H9 (cell line): ENCODE data around the gene ICOSLG. TPM values are rescaled to one million over a fixed set of nuclear protein-coding genes. Genes with fewer than 3 reads are reported as not detected.

Experiments used
- DNase-seq: peaks from one replicate; pipeline ENCODE4 v3.0.0-alpha.2; 2017
- H2AFZ ChIP-seq: one replicate; pipeline ENCODE4 v1.6.1; 2013; ENCODE audit warnings: mild to moderate bottlenecking, low read length, control low read depth, moderate library complexity
- H2AK5ac ChIP-seq: 2 replicates; pipeline ENCODE4 v1.6.1; 2013; ENCODE audit warnings: low read length, control low read depth, mixed read lengths; ENCODE audit not compliant: insufficient read length
- H2BK120ac ChIP-seq: one replicate; pipeline ENCODE4 v1.6.1; 2013; ENCODE audit warnings: low read depth, mild to moderate bottlenecking, low read length, control low read depth, inconsistent platforms; ENCODE audit not compliant: poor library complexity, severe bottlenecking
- H2BK12ac ChIP-seq: 2 replicates; pipeline ENCODE4 v1.6.1; 2013; ENCODE audit warnings: low read length, control low read depth, mixed read lengths, low read depth; ENCODE audit not compliant: insufficient read length
- H2BK15ac ChIP-seq: 2 replicates; pipeline ENCODE4 v1.6.1; 2013; ENCODE audit warnings: low read depth, low read length, control low read depth
- H2BK20ac ChIP-seq: one replicate; pipeline ENCODE4 v1.6.1; 2013; ENCODE audit warnings: low read depth, mild to moderate bottlenecking, low read length, control low read depth, inconsistent platforms; ENCODE audit not compliant: poor library complexity, severe bottlenecking
- H2BK5ac ChIP-seq: 2 replicates; pipeline ENCODE4 v1.6.1; 2013; ENCODE audit warnings: low read length, control low read depth, mixed read lengths; ENCODE audit not compliant: insufficient read length
- H3K14ac ChIP-seq: 2 replicates; pipeline ENCODE4 v1.6.1; 2013; ENCODE audit warnings: low read length, control low read depth; ENCODE audit not compliant: insufficient read depth
- H3K18ac ChIP-seq: 2 replicates; pipeline ENCODE4 v1.6.1; 2013; ENCODE audit warnings: low read depth, mild to moderate bottlenecking, mixed read lengths, low read length, control low read depth; ENCODE audit not compliant: insufficient read length
- H3K23ac ChIP-seq: 2 replicates; pipeline ENCODE4 v1.6.1; 2013; ENCODE audit warnings: low read length, control low read depth, mixed read lengths, low read depth; ENCODE audit not compliant: insufficient read length
- H3K23me2 ChIP-seq: 2 replicates; pipeline ENCODE4 v1.6.1; 2013; ENCODE audit warnings: low read depth, mild to moderate bottlenecking, mixed read lengths, low read length, control low read depth; ENCODE audit not compliant: insufficient read length, poor library complexity, severe bottlenecking
- H3K27ac ChIP-seq: 2 replicates; pipeline ENCODE4 v1.5.1; 2013; ENCODE audit warnings: low read length, control low read depth, mixed read lengths, low read depth; ENCODE audit not compliant: insufficient read length
- H3K27me3 ChIP-seq: 2 replicates; pipeline ENCODE4 v1.6.1; 2013; ENCODE audit warnings: low read length, control low read depth, inconsistent platforms; ENCODE audit not compliant: insufficient read depth
- H3K4ac ChIP-seq: 2 replicates; pipeline ENCODE4 v1.6.1; 2013; ENCODE audit warnings: low read depth, mild to moderate bottlenecking, control low read depth, inconsistent platforms, low read length, moderate library complexity
- H3K4me1 ChIP-seq: 2 replicates; pipeline ENCODE4 v1.6.1; 2013; ENCODE audit warnings: low read length, control low read depth, inconsistent platforms; ENCODE audit not compliant: insufficient read depth
- H3K4me2 ChIP-seq: 2 replicates; pipeline ENCODE4 v1.6.1; 2013; ENCODE audit warnings: low read length, control low read depth, mixed read lengths; ENCODE audit not compliant: insufficient read length, insufficient read depth
- H3K56ac ChIP-seq: 2 replicates; pipeline ENCODE4 v1.6.1; 2013; ENCODE audit warnings: low read depth, mild to moderate bottlenecking, mixed read lengths, low read length, control low read depth; ENCODE audit not compliant: insufficient read length
- H3K79me1 ChIP-seq: 2 replicates; pipeline ENCODE4 v1.6.1; 2013; ENCODE audit warnings: low read depth, mild to moderate bottlenecking, moderate library complexity, low read length, control low read depth, inconsistent platforms; ENCODE audit not compliant: insufficient read depth, poor library complexity, severe bottlenecking
- H3K79me2 ChIP-seq: 2 replicates; pipeline ENCODE4 v1.6.1; 2013; ENCODE audit warnings: low read length, control low read depth, inconsistent platforms; ENCODE audit not compliant: insufficient read depth
- H3K9ac ChIP-seq: 2 replicates; pipeline ENCODE4 v1.6.1; 2013; ENCODE audit warnings: low read length, control low read depth, mixed read lengths; ENCODE audit not compliant: insufficient read length; ENCODE audit errors: extremely low read depth
- H3K9me3 ChIP-seq: one replicate; pipeline ENCODE4 v1.6.1; 2013; ENCODE audit warnings: low read depth, low read length, inconsistent platforms; ENCODE audit not compliant: control insufficient read depth
- H3T11ph ChIP-seq: one replicate; pipeline ENCODE4 v1.6.1; 2013; ENCODE audit warnings: mild to moderate bottlenecking, low read length, control low read depth, inconsistent platforms
- H4K20me1 ChIP-seq: one replicate; pipeline ENCODE4 v1.6.1; 2013; ENCODE audit not compliant: control insufficient read depth, insufficient read length, insufficient read depth
- H4K5ac ChIP-seq: 2 replicates; pipeline ENCODE4 v1.6.1; 2013; ENCODE audit warnings: low read depth, mild to moderate bottlenecking, mixed read lengths, low read length, control low read depth; ENCODE audit not compliant: insufficient read length
- H4K8ac ChIP-seq: replicated peaks from 2 replicates; pipeline ENCODE4 v1.6.1; 2013; ENCODE audit warnings: low read length, control low read depth, mixed read lengths, low read depth; ENCODE audit not compliant: insufficient read length
- H4K91ac ChIP-seq: 2 replicates; pipeline ENCODE4 v1.6.1; 2013; ENCODE audit warnings: low read depth, mild to moderate bottlenecking, moderate library complexity, mixed read lengths, low read length, control low read depth; ENCODE audit not compliant: insufficient read length
- H3K27ac Mint-ChIP-seq, 3 experiments: 2 replicates in 2 of 3; 3 replicates in 1 of 3; pipeline ENCODE4 v1.8.0; 2020 to 2021; ENCODE audit warnings: mixed read lengths in 3 of 3, mild to moderate bottlenecking in 1 of 3, moderate library complexity in 1 of 3
- H3K27me3 Mint-ChIP-seq: 2 replicates; pipeline ENCODE4 v1.8.0; 2021; ENCODE audit warnings: low read depth, mild to moderate bottlenecking, moderate library complexity, mixed read lengths
- H3K36me3 Mint-ChIP-seq, 3 experiments: 2 replicates in 2 of 3; 3 replicates in 1 of 3; pipeline ENCODE4 v1.8.0; 2020 to 2021; ENCODE audit warnings: low read depth in 3 of 3, mixed read lengths in 3 of 3; ENCODE audit not compliant: insufficient read depth in 1 of 3
- H3K4me1 Mint-ChIP-seq, 2 experiments: 2 replicates each; pipeline ENCODE4 v1.8.0; 2020; ENCODE audit warnings: mixed read lengths in 2 of 2
- H3K4me3 Mint-ChIP-seq, 2 experiments: 2 replicates in 1 of 2; 3 replicates in 1 of 2; pipeline ENCODE4 v1.8.0; 2020 to 2021; ENCODE audit warnings: mild to moderate bottlenecking in 2 of 2, mixed read lengths in 2 of 2, moderate library complexity in 1 of 2
- H3K9me3 Mint-ChIP-seq, 2 experiments: 2 replicates in 1 of 2; 3 replicates in 1 of 2; pipeline ENCODE4 v1.8.0; 2020; ENCODE audit warnings: mild to moderate bottlenecking in 2 of 2, mixed read lengths in 2 of 2, moderate library complexity in 1 of 2
- WGBS: extraction: QIAGEN DNeasy Blood & Tissue Kit; methylation state at CpG from one replicate; pipeline ENCODE4 v1.1.7; 2013; ENCODE audit warnings: missing lambda C conversion rate, low lambda C conversion rate, mixed read lengths; ENCODE audit not compliant: insufficient read length; ENCODE audit errors: extremely low coverage; 5-methylcytosine and 5-hydroxymethylcytosine counted together
- total RNA-seq: library from RNA; stranded (reverse); gene quantifications from 2 replicates; pipeline ENCODE4 v1.2.1, GENCODE V29; 2021
- TF ChIP-seq, protein P1 (sequence below): fragments of 200-600 bp; sonication (generic); conservative IDR thresholded peaks from 3 replicates; pipeline ENCODE4 v1.8.0; 2021; ENCODE audit warnings: antibody characterized with exemption, mild to moderate bottlenecking

The ICOSLG gene
- total RNA-seq, 1 experiment from 2014 or later: 6.8 TPM

DNA sequence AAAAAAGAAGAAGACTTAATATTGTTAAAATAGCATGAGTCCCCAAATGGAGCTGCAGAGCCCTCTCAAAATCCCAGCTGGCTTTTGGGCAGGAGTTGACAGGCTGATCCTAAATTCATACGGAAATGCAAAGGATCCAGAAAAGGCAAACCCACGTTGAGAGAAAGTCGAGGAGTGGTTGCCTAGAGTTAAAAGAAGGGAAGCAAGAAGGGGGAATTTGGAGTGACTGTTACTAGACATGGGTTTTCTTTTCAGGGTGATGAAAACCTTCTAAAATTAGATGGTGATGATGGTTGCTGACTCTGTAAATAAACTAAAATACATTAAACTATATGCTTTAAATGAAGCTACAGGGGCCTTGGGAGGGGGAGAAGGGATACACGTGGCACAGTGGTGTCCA, 19.3 kb upstream of the ICOSLG start:
- Histone ChIP-seq H3K18ac (no peak overlapping the region), H2BK120ac (no peak overlapping the region), H3K79me2 (no peaks in the 10 kb centered on the region), H4K5ac (no peak overlapping the region), H3K79me1 (no peaks in the 10 kb centered on the region), H2BK15ac (no peak overlapping the region), H2BK5ac (no peak overlapping the region), H3K23ac (no peak overlapping the region), H3K27me3 (no peaks in the 10 kb centered on the region), H3K9me3 (no peaks in the 10 kb centered on the region), H3K9ac (no peak overlapping the region), H3K56ac (no peak overlapping the region), H3K4me1 (no peaks in the 10 kb centered on the region; the same call in 1 of the 2 replicates), H3K14ac (no peak overlapping the region), H4K20me1 (no peaks in the 10 kb centered on the region), H2BK20ac (no peak overlapping the region), H3K23me2 (no peaks in the 10 kb centered on the region), H3K4me2 (no peak overlapping the region), H4K8ac (no peak overlapping the region), H3T11ph (no peak overlapping the region), H2AFZ (no peak overlapping the region), H3K27ac (no peak overlapping the region), H2BK12ac (no peak overlapping the region), H4K91ac (no peak overlapping the region), H2AK5ac (no peak overlapping the region), H3K4ac (no peak overlapping the region)
- H3K27ac Mint-ChIP-seq: peak overlapping the region in 1 of 3 experiments; percentile 70; a peak in 1 of 7 replicates
- no peaks in the 10 kb centered on the region for H3K9me3 Mint-ChIP-seq
- peaks cover 10% of the 10 kb centered on the region for H3K27me3 Mint-ChIP-seq
- no peak for DNase-seq
- peaks cover 5 to 6% of the 10 kb centered on the region in 2 experiments for H3K4me1 Mint-ChIP-seq
- WGBS: no CpG with 5 or more reads among the region's 4 CpGs
- no peaks in the 10 kb centered on the region; a peak in 1 of 7 replicates for H3K36me3 Mint-ChIP-seq
- TF ChIP-seq, protein P1, sequence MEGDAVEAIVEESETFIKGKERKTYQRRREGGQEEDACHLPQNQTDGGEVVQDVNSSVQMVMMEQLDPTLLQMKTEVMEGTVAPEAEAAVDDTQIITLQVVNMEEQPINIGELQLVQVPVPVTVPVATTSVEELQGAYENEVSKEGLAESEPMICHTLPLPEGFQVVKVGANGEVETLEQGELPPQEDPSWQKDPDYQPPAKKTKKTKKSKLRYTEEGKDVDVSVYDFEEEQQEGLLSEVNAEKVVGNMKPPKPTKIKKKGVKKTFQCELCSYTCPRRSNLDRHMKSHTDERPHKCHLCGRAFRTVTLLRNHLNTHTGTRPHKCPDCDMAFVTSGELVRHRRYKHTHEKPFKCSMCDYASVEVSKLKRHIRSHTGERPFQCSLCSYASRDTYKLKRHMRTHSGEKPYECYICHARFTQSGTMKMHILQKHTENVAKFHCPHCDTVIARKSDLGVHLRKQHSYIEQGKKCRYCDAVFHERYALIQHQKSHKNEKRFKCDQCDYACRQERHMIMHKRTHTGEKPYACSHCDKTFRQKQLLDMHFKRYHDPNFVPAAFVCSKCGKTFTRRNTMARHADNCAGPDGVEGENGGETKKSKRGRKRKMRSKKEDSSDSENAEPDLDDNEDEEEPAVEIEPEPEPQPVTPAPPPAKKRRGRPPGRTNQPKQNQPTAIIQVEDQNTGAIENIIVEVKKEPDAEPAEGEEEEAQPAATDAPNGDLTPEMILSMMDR: no peak
- no peak overlapping the region for H3K4me3 Mint-ChIP-seq
